GM18517 (cell line): ENCODE measurements around the gene TPM4.
"Not testable (repeated sequence)": the region's sequence is repeated elsewhere in the genome, so short reads cannot be mapped to it uniquely, and the experiment has no call there.

Experiments
- ATAC-seq: cut with Tn5 transposase; IDR thresholded peaks from one replicate; pipeline ENCODE4 v1.9.1; 2021; ENCODE audit warnings: mild to moderate bottlenecking, moderate library complexity; ENCODE audit not compliant: unreplicated experiment

TPM4 gene

GRCh38 chr19:16094360-16095070, 18.2 kb downstream of the TPM4 start:
- ATAC-seq, result no peak

GRCh38 chr19:16095071-16095571, 18.8 kb downstream of the TPM4 start:
- no peak for ATAC-seq

- no peak for ATAC-seq
Observed at GRCh38 chr19:16096280-16096855, 20.1 kb downstream of the TPM4 start.

GRCh38 chr19:16098416-16098768, 22.1 kb downstream of the TPM4 start:
- no peak for ATAC-seq

GRCh38 chr19:16098821-16099220, 22.5 kb downstream of the TPM4 start:
- no peak for ATAC-seq

- not testable (repeated sequence) for ATAC-seq
Observed at GRCh38 chr19:16099314-16099965, 23.1 kb downstream of the TPM4 start.

GRCh38 chr19:16100524-16100923, 24.2 kb downstream of the TPM4 start:
- ATAC-seq, result no peak

- ATAC-seq, result no peak
Observed at GRCh38 chr19:16104722-16105121, 28.4 kb downstream of the TPM4 start.

GRCh38 chr19:16106121-16106520, 29.8 kb downstream of the TPM4 start:
- ATAC-seq, result no peak

- ATAC-seq, result peak; percentile 79
Observed at GRCh38 chr19:16111160-16111908, 35.0 kb downstream of the TPM4 start, which contains the start of gene RAB8A. RAB8A (plus strand) TSS chr19:16111889; CDS start chr19:16111902, 13 bp downstream.

- ATAC-seq, result no peak
Observed at GRCh38 chr19:16111909-16112752, 35.8 kb downstream of the TPM4 start.

GRCh38 chr19:16112778-16113177, 36.5 kb downstream of the TPM4 start:
- ATAC-seq, result no peak

GRCh38 chr19:16113727-16114126, 37.4 kb downstream of the TPM4 start:
- ATAC-seq, result no peak

- ATAC-seq, result no peak
Observed at GRCh38 chr19:16115301-16116039, 39.2 kb downstream of the TPM4 start.

GRCh38 chr19:16116067-16116466, 39.8 kb downstream of the TPM4 start:
- no peak for ATAC-seq

GRCh38 chr19:16117594-16118033, 41.3 kb downstream of the TPM4 start:
- no peak for ATAC-seq

- peak; percentile 85 for ATAC-seq
Observed at GRCh38 chr19:16118489-16119033, 42.3 kb downstream of the TPM4 start.

- ATAC-seq, result not testable (repeated sequence)
Observed at GRCh38 chr19:16119075-16119857, 43.0 kb downstream of the TPM4 start.

GRCh38 chr19:16121141-16121540, 44.8 kb downstream of the TPM4 start:
- no peak for ATAC-seq
